ENCODE results near the gene KCMF1.
"Not testable (repeated sequence)": the region's sequence is repeated elsewhere in the genome, so short reads cannot be mapped to it uniquely, and the experiment has no call there.

KCMF1 gene

DNA sequence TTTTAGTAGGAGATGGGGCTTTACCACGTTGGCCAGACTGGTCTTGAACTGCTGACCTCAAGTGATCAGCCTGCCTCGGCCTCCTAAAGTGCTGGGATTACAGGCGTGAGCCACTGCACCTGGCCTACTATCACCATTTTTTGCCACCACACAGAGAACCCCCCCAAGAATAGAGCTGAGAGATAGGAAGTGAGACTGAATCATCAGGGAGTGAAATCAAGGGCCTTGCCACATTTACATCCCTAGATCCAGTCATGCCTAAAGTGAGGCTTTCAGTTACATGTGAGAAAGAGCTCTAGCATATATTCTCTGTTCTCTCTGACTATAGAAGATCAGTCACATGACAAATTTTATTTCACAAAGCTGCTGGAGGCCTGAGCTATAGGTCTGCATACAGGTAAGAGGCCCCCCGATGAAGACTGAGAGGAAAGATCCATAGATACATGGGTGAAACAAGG lies 28.0 kb upstream of the KCMF1 start:
- H3K4me3 ChIP-seq (ENCODE audit: insufficient read depth, low read length, poor library complexity, severe bottlenecking): no peak overlapping the region
- peaks cover 22% of the 10 kb centered on the region for H3F3A ChIP-seq (ENCODE audit: insufficient read depth)
- H3K36me3 ChIP-seq (ENCODE audit: low read length): no peaks in the 10 kb centered on the region
- H3K9ac ChIP-seq (ENCODE audit: low read length): no peak overlapping the region
- no peaks in the 10 kb centered on the region for H3K27me3 ChIP-seq (ENCODE audit: low read length)
- no peak overlapping the region for H3K4me2 ChIP-seq (ENCODE audit: low read depth, low read length, poor library complexity, severe bottlenecking)
- no peaks in the 10 kb centered on the region for H3K79me2 ChIP-seq (ENCODE audit: insufficient read depth, low read length)
- no peaks in the 10 kb centered on the region for H3K9me3 ChIP-seq (ENCODE audit: insufficient read depth, low read length)
- H2AFZ ChIP-seq (ENCODE audit: low read depth, low read length, severe bottlenecking): no peak overlapping the region
- H4K20me1 ChIP-seq (ENCODE audit: low read depth, low read length): no peaks in the 10 kb centered on the region
- H3K9me2 ChIP-seq (replicated peaks; ENCODE audit: insufficient read depth, low read length): no peaks in the 10 kb centered on the region
- TF ChIP-seq, protein P1, sequence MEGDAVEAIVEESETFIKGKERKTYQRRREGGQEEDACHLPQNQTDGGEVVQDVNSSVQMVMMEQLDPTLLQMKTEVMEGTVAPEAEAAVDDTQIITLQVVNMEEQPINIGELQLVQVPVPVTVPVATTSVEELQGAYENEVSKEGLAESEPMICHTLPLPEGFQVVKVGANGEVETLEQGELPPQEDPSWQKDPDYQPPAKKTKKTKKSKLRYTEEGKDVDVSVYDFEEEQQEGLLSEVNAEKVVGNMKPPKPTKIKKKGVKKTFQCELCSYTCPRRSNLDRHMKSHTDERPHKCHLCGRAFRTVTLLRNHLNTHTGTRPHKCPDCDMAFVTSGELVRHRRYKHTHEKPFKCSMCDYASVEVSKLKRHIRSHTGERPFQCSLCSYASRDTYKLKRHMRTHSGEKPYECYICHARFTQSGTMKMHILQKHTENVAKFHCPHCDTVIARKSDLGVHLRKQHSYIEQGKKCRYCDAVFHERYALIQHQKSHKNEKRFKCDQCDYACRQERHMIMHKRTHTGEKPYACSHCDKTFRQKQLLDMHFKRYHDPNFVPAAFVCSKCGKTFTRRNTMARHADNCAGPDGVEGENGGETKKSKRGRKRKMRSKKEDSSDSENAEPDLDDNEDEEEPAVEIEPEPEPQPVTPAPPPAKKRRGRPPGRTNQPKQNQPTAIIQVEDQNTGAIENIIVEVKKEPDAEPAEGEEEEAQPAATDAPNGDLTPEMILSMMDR (IDR thresholded peaks at IDR 0.05; ENCODE audit: insufficient read depth, low read length, poor library complexity, severe bottlenecking): no peak
- no peak for TF ChIP-seq EZH2phosphoT487 (conservative IDR thresholded peaks at IDR 0.05; ENCODE audit: low read length)
- H3K27ac ChIP-seq (ENCODE audit: low read depth, low read length): peak overlapping the region; percentile 6; the same call in 1 of the 2 replicates

DNA sequence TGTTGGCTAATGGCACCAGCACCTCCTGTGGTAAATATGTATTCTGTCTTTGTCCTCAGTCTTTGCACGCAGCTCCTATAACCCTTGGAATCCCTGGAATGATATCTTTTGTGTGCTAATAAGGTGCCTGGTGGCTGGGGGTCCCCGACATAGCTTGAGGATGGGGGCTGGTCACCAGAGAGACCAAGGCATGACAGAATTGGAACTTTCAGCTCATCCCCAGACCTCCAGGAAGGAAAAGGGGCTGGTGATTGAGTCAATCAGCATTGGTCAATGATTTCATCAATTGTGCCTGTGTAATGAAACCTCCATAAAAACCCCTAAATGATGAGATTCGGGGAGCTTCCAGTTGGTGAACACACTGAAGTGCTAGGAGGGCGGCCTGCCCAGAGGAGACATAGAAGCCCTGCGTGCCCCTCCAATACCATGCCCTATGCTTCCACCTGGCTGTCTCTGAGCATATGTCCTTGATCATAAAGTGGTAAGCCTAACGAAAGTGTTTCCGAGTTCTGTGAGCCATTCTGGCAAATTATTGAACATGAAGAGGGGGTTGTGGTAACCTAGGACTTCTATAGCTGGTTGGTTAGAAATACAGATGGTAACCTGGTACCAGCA lies 26.6 kb upstream of the KCMF1 start:
- no peak for TF ChIP-seq EZH2phosphoT487 (conservative IDR thresholded peaks at IDR 0.05; ENCODE audit: low read length)
- TF ChIP-seq, protein P1 (IDR thresholded peaks at IDR 0.05; ENCODE audit: insufficient read depth, low read length, poor library complexity, severe bottlenecking): no peak

DNA sequence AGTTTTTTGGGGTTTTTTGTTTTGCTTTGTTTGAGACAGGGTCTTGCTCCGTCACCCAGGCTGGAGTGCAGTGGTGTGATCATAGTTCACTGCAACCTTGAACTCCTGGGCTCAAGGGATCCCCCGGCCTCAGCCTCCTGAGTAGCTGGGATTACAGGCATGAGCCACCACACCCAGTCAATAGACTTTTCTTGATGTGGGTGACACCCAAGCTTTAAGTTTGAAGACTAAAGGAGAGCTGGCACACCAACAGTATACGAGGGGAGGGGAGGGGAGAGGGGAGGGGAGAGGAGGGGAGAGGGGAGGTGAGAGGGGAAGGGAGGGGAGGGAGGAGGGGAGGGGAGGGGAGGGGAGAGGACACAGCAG lies 25.1 kb upstream of the KCMF1 start:
- not testable (repeated sequence) for H4K20me1 ChIP-seq (ENCODE audit: low read depth, low read length); H3K9me2 ChIP-seq (replicated peaks; ENCODE audit: insufficient read depth, low read length); H3K9me3 ChIP-seq (ENCODE audit: insufficient read depth, low read length); H3K4me3 ChIP-seq (ENCODE audit: insufficient read depth, low read length, poor library complexity, severe bottlenecking); H3K79me2 ChIP-seq (ENCODE audit: insufficient read depth, low read length); H3K36me3 ChIP-seq (ENCODE audit: low read length); H3K27me3 ChIP-seq (ENCODE audit: low read length)
- peaks cover 13% of the 10 kb centered on the region for H3F3A ChIP-seq (ENCODE audit: insufficient read depth)
- peak overlapping the region; percentile 87 for H3K27ac ChIP-seq (ENCODE audit: low read depth, low read length)
- peak overlapping the region; percentile 62 for H3K4me2 ChIP-seq (ENCODE audit: low read depth, low read length, poor library complexity, severe bottlenecking)
- H3K9ac ChIP-seq (ENCODE audit: low read length): peak overlapping the region; percentile 48
- H2AFZ ChIP-seq (ENCODE audit: low read depth, low read length, severe bottlenecking): peak overlapping the region; percentile 50

More for the DNA sequence above, 26.6 kb upstream of the KCMF1 start:
- Histone ChIP-seq H3F3A (ENCODE audit: insufficient read depth) (peaks cover 16% of the 10 kb centered on the region), H3K4me2 (ENCODE audit: low read depth, low read length, poor library complexity, severe bottlenecking) (no peak overlapping the region), H3K79me2 (ENCODE audit: insufficient read depth, low read length) (no peaks in the 10 kb centered on the region), H3K36me3 (ENCODE audit: low read length) (no peaks in the 10 kb centered on the region), H3K27me3 (ENCODE audit: low read length) (no peaks in the 10 kb centered on the region), H3K9me3 (ENCODE audit: insufficient read depth, low read length) (no peaks in the 10 kb centered on the region), H4K20me1 (ENCODE audit: low read depth, low read length) (no peaks in the 10 kb centered on the region), H3K9me2 (replicated peaks; ENCODE audit: insufficient read depth, low read length) (no peaks in the 10 kb centered on the region), H3K9ac (ENCODE audit: low read length) (no peak overlapping the region), H3K27ac (ENCODE audit: low read depth, low read length) (no peak overlapping the region), H2AFZ (ENCODE audit: low read depth, low read length, severe bottlenecking) (no peak overlapping the region), H3K4me3 (ENCODE audit: insufficient read depth, low read length, poor library complexity, severe bottlenecking) (no peak overlapping the region)

DNA sequence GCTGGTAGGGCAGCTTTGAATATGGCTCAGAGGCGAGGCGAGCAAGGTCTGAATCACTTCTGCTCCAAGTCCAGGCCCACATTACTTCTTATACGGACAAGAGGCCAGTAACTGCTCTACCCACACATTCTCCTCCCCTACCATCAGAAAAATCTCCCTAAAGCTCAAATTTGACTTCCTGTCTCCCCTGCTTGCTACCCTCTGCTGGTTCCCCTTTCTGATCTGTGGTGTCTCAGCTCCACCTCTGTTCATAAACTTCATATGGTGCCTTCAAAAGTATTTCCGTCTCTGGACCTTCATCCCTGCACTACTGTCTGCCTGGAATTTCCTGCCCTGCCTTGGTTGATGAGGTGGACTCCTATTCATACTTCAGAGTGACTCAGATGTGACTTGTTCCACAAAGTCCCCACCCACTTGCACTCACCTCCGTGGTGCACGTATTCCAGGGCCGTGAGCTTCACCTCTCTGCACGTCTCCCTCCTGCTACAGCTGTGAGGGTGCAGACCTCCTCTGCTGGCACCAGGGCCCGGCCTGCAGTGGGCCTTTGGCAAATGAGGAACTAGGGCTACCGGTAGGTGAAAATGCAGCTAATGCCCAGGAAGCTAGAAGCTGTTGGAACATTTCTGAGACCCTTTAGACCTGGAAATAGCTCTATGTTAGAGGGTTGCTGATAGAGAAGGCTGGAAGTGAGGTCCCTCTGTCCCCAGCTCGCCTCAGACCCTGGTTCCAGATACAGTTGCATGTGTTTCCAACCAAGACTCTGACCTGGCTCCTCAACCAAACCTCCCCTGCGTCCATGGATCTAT lies 24.6 kb upstream of the KCMF1 start:
- Histone ChIP-seq H3K4me2 (ENCODE audit: low read depth, low read length, poor library complexity, severe bottlenecking) (peak overlapping the region; percentile 62), H3K9me3 (ENCODE audit: insufficient read depth, low read length) (no peaks in the 10 kb centered on the region), H3K27ac (ENCODE audit: low read depth, low read length) (peak overlapping the region; percentile 87), H3K9ac (ENCODE audit: low read length) (peak overlapping the region; percentile 48), H2AFZ (ENCODE audit: low read depth, low read length, severe bottlenecking) (peak overlapping the region; percentile 81), H3K36me3 (ENCODE audit: low read length) (no peaks in the 10 kb centered on the region), H3K79me2 (ENCODE audit: insufficient read depth, low read length) (no peaks in the 10 kb centered on the region), H3K27me3 (ENCODE audit: low read length) (no peaks in the 10 kb centered on the region), H3K9me2 (replicated peaks; ENCODE audit: insufficient read depth, low read length) (no peaks in the 10 kb centered on the region), H4K20me1 (ENCODE audit: low read depth, low read length) (no peaks in the 10 kb centered on the region), H3K4me3 (ENCODE audit: insufficient read depth, low read length, poor library complexity, severe bottlenecking) (peak overlapping the region; percentile 14), H3F3A (ENCODE audit: insufficient read depth) (peaks cover 13% of the 10 kb centered on the region)
- TF ChIP-seq, protein P1 (IDR thresholded peaks at IDR 0.05; ENCODE audit: insufficient read depth, low read length, poor library complexity, severe bottlenecking): no peak
- no peak for TF ChIP-seq EZH2phosphoT487 (conservative IDR thresholded peaks at IDR 0.05; ENCODE audit: low read length)
